ENCODE measurements around the gene OPA1.

DNA sequence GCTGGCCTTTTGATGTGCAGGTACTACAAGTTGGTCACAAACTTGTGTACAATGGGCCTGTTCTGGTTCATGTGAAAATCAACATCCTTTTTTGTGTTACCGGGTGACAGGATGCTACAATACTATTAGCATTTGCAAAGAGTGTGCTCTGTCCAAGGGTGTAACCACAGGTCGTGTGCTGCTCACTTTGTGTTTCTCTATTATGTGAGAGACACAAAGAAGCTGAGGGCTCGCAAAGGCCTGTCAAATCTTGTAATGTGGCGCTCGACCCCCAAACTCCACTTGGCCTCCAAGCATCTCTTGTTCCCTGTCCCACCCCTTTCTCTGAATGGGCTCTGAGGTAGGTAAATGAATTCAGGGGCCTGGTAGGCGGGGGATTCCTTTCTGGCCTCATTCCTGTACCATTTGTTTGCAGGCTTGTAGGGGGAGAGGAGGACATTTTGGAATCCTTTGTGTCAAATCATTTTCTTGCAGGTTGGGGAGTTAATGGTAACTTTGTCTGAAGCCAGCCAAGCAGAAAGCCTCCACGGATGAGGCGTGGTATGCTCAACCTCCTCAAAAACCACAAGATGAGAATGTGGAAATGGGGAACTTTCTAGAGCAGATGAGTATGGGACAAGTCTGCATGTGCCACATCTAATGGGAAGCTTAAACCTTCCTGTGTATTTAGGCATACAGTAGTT, 109.1 kb downstream of the OPA1 start:
- TF ChIP-seq, protein P1, sequence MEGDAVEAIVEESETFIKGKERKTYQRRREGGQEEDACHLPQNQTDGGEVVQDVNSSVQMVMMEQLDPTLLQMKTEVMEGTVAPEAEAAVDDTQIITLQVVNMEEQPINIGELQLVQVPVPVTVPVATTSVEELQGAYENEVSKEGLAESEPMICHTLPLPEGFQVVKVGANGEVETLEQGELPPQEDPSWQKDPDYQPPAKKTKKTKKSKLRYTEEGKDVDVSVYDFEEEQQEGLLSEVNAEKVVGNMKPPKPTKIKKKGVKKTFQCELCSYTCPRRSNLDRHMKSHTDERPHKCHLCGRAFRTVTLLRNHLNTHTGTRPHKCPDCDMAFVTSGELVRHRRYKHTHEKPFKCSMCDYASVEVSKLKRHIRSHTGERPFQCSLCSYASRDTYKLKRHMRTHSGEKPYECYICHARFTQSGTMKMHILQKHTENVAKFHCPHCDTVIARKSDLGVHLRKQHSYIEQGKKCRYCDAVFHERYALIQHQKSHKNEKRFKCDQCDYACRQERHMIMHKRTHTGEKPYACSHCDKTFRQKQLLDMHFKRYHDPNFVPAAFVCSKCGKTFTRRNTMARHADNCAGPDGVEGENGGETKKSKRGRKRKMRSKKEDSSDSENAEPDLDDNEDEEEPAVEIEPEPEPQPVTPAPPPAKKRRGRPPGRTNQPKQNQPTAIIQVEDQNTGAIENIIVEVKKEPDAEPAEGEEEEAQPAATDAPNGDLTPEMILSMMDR (conservative IDR thresholded peaks at IDR 0.05; ENCODE audit: low read depth, low read length), result no peak
- TF ChIP-seq EZH2 (IDR thresholded peaks at IDR 0.05; ENCODE audit: borderline replicate concordance, low read depth, low read length, poor library complexity, severe bottlenecking), result no peak

All from A673 (cell line).